Gastrocnemius medialis (tissue), 4 donors: ENCODE results near the gene FCGBP.

Experiments used
- POLR2A ChIP-seq, 2 donors: fragments of 450-650 bp; IDR thresholded peaks; one replicate each; pipeline ENCODE4 v1.6.1; 2017; ENCODE audit warnings: antibody characterized with exemption in 2 of 2, mild to moderate bottlenecking in 2 of 2, moderate library complexity in 2 of 2
- TF ChIP-seq, protein P1 (sequence below), 5 experiments: fragments of 450-650 bp in 3 of 5; fragments of 200-600 bp in 2 of 5; sonication (generic) in 2 of 5; IDR thresholded peaks in 4 of 5; conservative IDR thresholded peaks in 1 of 5; 1 replicate in 4 of 5; 2 replicates in 1 of 5; pipeline ENCODE4 v1.5.1; 2016 to 2019; ENCODE audit warnings: antibody characterized with exemption in 5 of 5, mild to moderate bottlenecking in 3 of 5, moderate library complexity in 3 of 5

GRCh38 chr19:39915848-39916215 lies 18.6 kb downstream of the FCGBP start:
- TF ChIP-seq, protein P1, sequence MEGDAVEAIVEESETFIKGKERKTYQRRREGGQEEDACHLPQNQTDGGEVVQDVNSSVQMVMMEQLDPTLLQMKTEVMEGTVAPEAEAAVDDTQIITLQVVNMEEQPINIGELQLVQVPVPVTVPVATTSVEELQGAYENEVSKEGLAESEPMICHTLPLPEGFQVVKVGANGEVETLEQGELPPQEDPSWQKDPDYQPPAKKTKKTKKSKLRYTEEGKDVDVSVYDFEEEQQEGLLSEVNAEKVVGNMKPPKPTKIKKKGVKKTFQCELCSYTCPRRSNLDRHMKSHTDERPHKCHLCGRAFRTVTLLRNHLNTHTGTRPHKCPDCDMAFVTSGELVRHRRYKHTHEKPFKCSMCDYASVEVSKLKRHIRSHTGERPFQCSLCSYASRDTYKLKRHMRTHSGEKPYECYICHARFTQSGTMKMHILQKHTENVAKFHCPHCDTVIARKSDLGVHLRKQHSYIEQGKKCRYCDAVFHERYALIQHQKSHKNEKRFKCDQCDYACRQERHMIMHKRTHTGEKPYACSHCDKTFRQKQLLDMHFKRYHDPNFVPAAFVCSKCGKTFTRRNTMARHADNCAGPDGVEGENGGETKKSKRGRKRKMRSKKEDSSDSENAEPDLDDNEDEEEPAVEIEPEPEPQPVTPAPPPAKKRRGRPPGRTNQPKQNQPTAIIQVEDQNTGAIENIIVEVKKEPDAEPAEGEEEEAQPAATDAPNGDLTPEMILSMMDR (IDR thresholded peaks at IDR 0.05 in 4 of 5, conservative IDR thresholded peaks at IDR 0.05 in 1 of 5), result no peak
- no peak for TF ChIP-seq POLR2A (IDR thresholded peaks at IDR 0.05)
